SW480 (cell line): Measurements from ENCODE around the gene YPEL1.
"Not testable (repeated sequence)": the region's sequence is repeated elsewhere in the genome, so short reads cannot be mapped to it uniquely, and the experiment has no call there.

Source experiments
- DNase-seq: peaks from one replicate; pipeline ENCODE4 v3.0.0-alpha.2; 2016; ENCODE audit warnings: low spot score

Gene YPEL1

DNA sequence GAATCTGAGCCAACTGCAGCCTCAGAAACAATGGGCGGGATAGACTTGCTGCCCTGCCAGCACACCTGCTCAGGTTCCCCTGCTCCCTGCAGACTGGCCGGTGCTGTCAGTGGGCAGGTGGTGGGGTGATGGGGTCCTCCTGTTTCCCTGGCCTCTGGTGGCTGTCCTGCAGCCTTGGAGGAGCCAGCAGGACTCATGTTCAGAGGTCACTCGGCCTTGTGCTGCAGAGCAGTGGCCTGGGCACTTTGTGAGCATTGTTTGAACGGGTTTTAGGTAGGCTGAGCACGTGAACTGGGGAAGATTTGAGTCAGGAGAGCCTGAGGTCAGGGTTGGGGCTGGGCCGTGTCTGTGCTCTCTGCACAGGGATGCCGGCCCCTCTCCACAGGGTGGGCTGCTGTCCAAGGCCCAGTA, 52.2 kb downstream of the YPEL1 start:
- no peak for DNase-seq

DNA sequence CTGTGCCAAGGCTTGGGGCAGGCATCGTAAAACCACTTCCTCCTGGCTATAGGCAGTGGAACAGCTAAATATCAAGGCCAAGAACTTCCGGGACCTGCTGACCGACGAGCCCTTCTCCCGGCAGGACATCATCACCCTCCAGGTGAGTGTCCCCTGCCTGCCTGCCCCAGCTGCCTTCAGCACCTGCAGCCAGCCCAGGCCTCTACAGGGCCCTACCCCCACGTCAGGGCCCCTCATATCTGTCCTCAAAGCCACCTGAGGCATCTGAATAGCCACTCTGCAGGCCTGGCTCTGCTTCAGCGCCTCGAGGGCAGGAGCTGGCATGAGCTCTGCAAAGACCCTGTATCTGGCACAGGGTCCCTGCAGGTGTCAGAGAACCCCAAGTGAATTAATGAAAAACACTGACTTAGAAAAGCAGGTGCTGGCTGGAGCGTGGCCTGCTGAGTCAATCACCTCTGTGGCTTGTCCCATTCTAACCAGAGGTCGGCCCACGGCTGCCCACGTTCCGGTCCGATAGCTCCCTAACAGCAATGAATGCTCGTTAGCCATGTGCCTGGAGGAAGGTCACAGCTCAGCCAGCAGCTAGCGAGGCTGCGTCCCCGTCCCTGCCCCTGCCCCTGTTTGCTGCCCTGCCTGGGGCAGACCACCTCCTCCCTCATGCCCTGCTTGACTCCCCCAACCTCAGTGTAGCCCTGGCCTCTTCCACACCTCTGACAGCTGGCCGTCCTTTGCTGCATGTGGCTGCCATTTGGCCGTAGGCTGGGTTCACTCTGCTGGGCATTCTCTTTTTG, 53.0 kb downstream of the YPEL1 start:
- DNase-seq: no peak

DNA sequence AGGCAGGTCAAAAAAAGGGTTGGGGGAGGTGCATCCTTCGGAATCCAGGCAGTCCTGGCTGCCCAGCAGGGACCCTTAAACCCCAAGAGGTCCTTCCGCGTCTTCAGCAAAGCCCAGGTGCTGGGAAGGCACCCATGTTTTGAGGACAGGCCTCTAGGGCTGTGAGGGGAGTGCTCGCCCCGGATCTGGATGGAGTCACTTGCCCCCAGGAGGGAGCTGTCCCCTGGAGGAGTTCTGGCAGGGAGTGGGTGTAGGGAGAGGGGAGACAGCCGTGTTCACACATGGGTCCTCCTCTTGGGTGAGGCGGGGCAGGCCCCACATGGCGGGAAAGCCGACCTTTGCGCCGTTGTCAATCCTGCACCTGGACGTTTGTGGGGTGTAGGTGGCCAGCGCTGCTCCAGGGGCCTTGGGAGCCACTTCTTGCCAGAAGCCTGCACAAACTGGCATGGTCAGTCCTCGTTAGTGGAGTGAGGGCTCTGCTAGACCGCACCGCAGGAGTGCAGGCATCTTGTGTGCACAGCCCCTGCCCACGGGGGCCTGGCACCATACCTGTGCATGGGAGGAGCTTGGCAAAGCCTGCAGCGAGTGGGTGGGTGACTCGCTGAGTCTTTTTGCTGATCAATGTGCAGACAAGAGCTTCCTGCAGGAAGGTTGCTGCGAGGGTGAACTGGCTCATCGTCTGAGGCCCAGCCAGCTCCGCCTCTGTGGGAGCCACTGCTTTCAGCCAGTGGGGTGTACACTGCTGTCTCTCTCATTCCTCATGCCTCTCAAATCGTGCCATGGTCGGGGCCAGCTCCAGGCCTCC, 53.8 kb downstream of the YPEL1 start:
- DNase-seq: no peak

GRCh38 chr22:21680830-21681565, 54.6 kb downstream of the YPEL1 start:
- DNase-seq: no peak

DNA sequence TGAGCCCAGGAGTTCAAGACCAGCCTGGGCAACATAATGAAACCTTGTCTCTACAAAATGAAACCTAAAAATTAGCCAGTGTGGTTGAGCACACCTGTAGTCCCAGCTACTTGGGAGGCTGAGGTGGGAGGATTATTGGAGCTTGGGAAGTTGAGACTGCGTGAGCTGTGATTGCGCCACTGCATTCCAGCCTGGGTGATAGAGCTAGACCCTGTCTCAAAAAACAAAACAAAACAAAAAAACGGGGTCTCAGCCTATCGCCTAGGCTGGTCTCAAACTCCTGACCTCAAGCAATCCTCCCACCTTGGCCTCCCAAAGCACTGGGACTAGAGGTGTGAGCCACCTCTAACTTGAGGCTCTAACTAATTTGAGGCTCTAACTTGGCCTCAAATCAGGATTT, 56.2 kb downstream of the YPEL1 start:
- DNase-seq: no peak

DNA sequence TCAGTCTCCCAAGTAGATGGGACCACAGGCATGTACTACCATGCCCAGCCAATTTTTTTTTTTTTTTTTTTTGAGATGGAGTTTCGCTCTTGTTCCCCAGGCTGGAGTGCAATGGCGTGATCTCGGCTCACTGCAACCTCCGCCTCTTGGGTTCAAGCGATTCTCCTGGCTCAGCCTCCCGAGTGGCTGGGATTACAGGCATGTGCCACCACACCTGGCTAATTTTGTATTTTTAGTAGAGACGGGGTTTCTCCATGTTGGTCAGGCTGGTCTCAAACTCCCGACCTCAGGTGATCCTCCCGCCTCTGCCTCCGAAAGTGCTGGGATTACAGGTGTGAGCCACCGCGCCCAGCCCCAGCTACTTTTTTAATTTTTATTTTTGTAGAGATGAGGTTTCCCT, 56.8 kb downstream of the YPEL1 start:
- DNase-seq: not testable (repeated sequence)

DNA sequence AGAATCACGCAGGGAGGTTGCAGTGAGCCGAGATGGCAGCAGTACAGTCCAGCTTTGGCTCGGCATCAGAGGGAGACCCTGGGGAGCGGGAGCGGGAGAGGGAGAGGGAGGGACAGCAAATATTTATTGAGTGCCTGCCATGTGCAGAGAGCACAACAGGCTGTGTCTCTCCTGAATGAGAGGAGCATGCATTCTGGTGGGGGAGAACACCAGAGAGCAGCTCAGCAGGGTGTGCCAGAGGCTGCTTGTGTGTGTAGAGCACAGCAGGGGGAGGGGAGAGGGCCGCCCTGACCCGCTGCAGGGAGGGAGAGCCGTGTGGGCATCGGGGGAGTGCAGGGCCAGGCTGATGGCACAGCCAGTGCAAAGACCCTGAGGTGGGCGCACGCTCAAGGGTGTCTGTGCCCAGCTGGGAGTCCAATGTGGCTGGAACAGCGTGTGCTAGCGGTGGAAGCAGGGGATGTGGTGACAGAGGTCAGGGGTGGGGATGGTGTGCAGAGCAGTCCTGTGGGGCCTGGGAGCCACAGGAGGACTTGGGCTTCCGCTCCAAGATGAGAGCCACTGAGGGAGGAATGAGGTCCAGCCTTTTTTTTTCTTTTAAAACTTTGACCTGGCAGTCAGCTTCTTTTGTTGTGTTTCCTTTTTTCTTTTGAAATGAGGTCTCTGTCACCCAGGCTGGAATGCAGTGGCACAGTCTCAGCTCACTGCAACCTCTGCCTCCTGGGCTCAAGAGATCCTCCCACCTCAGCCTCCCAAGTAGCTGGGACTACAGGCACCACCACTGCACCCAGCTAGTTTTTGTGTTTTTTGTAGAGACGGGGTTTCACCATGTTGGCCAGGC, 57.8 kb downstream of the YPEL1 start:
- DNase-seq: no peak

GRCh38 chr22:21674638-21675245, 60.9 kb downstream of the YPEL1 start:
- no peak for DNase-seq

GRCh38 chr22:21673534-21674321, 61.9 kb downstream of the YPEL1 start:
- no peak for DNase-seq

GRCh38 chr22:21672107-21672629, 63.4 kb downstream of the YPEL1 start:
- no peak for DNase-seq

GRCh38 chr22:21669026-21669425, 66.6 kb downstream of the YPEL1 start:
- DNase-seq: no peak

- DNase-seq: no peak
Observed at GRCh38 chr22:21666786-21667185, 68.8 kb downstream of the YPEL1 start.

DNA sequence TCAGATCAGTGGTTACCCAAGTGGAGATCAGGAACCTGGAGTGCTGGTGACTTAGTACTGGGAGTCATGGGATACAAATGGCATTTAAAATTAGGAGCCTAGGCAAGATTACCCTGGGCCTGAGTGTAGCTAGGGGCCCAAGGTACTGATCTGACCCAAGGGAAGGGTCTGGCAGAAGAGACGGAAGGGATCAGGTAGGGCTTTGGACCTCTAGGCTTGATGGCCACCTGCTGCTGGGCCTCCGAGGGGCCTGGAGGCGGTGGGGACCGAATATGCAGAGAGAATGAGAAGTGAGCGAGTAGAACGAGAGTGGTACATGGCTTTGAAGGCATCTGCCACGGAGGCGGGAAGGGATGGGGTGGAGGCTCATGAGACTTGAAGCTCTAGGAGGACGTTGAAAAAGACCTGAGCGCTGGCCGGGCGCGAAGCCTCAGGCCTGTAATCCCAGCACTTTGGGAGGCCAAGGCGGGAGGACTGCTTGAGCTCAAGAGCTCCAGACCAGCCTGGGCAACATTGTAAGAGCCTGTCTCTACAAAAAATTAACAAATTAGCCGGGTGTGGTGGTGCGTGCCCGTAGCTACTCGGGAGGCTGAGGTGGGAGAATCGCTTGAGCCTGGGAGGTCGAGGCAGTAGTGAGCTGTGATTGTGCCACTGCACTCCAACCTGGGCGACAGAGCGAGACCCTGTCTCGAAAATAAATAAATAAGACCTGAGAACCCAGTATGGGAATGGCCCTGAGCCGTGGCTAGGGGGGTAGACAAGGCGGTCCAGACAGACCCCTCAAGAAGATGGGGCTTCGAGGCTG, 70.3 kb downstream of the YPEL1 start:
- no peak for DNase-seq

DNA sequence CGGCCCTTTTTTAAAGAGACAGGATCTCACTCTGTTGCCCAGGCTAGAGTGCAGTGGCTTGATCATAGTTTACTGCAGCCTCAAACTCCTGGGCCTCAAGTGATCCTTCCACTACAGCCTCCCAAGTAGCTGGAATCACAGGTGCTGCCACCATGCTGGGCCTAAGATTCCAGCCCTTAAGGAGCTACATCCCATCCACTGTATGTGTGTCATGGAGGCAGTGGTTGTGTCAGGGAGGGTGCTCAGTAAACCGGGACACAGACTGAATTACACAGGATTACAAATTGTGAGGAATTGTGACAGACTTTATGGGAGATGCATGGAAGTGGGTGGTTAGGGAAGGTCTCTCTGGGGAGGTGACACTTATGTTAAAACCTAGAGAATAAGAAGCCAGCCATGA, 71.9 kb downstream of the YPEL1 start:
- no peak for DNase-seq

DNA sequence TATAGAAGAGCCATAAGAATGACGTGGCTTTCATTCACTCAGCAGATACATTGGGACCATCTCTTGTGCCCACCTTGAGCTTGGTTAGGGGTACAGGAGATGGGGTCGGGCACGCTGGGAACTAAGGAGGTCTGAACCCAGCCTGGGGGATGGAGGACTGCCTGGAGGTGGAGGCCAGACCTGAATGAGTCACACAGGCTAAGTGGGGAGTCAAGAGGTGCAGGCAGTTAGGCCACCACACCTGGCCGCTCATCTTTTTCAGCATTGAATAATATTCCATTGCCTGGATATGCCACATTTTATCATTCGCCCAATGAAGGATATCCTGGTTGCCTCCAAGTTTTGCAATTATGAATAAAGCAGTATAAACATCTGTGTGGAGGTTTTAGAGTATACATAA, 73.6 kb downstream of the YPEL1 start:
- DNase-seq: no peak

GRCh38 chr22:21660904-21661303, 74.7 kb downstream of the YPEL1 start:
- DNase-seq: no peak

DNA sequence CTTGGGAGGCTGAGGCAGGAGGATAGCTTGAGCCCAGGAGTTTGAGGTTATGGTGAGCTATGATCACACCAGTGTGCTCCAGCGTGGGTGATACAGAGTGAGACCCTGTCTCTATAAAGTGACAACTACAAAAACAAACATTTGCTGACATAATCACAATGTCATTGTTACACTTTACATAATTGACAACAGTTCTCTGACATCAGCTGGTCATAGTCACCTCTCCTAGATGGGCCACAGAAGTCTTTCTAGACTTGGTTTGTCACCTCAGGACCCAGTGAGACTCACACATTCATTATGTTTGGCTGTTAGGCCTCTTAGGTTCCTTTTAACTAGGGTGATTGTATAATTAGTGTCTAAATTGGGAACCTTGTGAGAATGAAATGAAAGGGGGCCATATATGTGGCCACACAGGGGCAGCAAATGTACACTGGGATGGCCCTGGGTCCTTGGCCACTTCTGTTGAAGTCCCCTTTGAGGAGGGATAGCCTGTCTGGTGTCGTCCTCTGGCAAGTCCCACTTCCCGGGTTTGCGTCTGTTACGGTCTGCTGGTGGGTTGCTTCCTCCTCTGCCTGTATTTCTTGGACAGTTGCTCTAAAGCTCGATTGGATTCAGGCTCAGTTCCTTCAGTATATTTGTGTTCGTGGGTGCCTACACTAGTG, 75.6 kb downstream of the YPEL1 start:
- no peak for DNase-seq

DNA sequence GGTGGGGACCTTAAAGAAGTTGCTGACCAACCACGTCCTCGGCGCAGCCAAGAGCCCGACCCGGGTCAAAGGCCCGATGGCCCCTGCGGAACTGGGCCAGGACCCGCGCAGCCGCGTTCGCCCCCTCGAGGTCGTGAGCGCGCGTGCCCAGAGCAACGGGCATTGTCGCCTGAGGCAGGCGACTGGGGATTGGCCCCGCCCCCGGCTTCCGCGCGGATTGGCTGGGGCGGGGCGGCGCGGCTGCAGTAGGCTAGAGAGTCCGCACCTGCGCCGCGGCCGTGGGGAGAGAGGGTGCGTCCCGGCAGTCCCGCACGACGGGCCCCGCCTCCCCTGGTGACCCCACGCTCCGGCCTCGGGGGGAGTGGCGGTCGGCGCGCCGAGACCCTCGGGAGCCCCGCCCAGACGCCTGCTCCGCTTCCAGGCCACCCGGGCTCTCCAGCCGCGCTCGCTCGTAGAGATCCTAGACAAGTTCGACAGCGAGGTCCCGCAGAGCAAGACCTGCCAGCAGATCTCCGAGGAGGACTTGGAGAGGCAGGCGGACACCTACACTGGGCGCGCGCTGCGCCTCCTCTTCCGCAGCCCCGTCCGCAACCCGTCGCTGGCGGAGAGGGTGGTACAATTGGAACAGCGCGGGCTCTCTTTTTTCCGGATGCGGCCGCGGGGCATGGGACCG, 78.1 kb downstream of the YPEL1 start:
- peak; percentile 78 for DNase-seq
